NOMO-1 treated with dmso at 0.1 percent for 144 hours (cell line): ENCODE results near the gene IGSF1.

Source experiments
- DNase-seq: peaks from one replicate; lab custom pipeline; 2025; ENCODE audit not compliant: unreplicated experiment; lab: John Stamatoyannopoulos, UW

Gene IGSF1

DNA sequence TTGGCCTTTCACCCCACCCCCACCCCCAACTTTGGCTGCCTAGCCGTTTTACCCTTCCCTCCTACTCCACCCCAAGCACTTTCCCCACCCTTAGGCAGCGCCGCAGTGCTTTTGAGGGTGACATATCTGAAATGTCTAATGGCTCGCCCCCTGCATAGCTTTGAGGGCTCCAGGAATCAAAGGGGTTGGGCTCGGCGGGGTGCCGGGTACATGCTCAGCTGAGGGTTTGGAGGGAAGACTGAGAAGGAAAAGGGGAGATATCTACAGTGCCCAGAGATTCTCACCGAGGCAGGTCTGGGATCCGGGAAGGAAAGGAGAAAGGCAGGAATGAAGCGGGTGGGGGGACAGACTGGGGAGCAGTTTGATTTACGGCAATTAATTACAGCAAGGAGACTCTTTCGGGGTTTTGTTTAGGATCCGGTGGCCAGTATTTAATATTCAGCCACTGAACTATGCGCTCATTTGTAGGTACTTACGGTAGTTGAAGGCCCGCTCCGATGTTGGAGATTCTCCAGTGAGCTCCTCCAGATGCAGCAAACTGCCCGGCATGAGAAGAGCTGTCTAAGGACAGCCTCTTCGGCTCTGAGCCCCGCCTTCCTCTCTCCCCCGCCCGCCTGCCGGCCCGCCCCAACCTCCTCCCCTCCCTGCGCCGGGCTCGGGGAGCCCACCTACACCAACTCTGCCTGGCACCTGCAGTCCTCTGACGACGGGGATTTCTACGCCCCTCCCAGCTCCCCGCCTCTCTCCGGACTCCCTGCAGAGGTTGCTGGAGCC, at the start of gene IGSF1:
Gene IGSF1, minus strand, starts transcription at position 569 of the 774 bp plus-strand sequence. CDS start 2,632 bp downstream, outside the sequence.
- no peak for DNase-seq

- no peak for DNase-seq
These were observed 43.2 kb upstream of the IGSF1 start for GRCh38 chrX:131332331-131332730.

DNA sequence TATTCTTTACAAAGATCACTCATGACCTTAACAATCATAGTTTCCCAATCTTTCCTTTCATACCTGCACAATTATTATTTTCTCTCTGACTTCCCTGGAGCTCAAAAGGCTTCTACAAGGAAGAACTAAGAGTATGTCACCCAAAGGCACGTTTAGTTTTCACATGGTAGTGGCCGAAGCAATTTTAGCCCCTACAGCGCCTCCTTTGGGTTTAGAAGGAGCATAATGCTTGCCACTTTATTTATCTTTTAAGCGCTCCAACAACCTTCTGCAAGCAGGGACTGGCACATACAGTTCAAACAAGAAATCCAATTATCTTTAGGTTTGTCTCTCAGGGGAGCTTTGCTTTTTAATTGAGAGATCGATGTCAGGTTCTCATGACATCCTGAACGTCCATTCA, 42.0 kb upstream of the IGSF1 start:
- DNase-seq = no peak

- DNase-seq = no peak
These were observed 41.6 kb upstream of the IGSF1 start for GRCh38 chrX:131330735-131331134.

DNA sequence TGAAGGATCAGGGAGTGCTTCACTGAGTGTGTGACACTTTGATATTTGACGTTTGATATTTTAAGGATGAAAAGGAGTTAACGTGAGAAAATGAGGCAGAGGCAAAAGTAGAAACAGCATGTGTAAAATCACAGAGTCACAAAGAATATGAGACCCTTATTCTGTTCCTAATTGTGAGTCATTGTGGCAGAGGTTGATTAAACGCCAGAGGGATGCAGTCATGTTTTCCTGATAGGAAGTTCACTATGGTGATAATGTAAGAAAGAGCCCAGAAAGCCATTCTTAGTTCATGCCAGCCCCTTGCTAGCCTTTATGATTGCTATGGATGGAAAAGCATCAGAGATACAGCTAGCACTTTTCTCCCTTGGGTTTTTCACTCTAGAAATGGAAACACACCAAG, 33.5 kb upstream of the IGSF1 start:
- DNase-seq = no peak

GRCh38 chrX:131317326-131317725, 28.2 kb upstream of the IGSF1 start:
- no peak for DNase-seq

GRCh38 chrX:131316260-131316659, 27.2 kb upstream of the IGSF1 start:
- DNase-seq = no peak

DNA sequence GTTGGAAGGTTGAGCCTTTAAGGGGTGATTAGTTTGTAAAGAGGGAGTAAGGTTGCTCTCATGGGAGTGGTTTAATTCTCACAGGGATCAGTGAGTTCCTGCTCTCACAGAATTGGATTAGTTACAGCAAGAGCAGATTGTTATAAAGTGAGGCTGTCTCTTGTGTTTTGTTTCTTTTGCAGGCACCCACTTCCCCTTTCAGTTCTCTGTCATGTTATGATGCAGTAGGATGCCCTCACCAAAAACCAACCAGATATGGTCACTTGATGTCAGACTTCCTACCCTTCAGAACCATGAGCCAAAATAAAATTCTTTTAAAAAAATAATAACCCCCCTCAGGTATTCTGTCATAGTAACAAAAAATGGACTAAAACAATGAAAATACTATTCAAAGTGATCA, 19.9 kb upstream of the IGSF1 start:
- no peak for DNase-seq

DNA sequence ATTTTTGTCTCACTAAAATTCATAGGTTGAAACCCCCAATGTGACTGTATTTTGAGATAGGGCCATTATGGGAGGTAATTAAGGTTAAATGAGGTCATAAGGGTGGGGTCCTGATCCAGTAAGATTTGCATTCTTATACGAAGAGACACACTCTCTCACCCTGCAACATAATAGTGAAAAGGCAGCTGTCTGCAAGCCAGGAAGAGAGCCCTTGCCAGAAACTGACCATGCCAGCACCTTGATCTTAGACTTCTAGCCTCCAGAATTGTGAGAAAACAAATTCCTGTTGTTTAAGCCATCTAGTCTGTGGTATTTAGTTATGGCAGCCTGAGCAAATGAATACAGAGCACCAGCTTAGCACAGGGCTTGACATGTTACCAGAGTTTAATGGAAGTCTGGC, 17.5 kb upstream of the IGSF1 start:
- DNase-seq = no peak

- DNase-seq = no peak
These were observed 16.8 kb upstream of the IGSF1 start for GRCh38 chrX:131305926-131306325.

DNA sequence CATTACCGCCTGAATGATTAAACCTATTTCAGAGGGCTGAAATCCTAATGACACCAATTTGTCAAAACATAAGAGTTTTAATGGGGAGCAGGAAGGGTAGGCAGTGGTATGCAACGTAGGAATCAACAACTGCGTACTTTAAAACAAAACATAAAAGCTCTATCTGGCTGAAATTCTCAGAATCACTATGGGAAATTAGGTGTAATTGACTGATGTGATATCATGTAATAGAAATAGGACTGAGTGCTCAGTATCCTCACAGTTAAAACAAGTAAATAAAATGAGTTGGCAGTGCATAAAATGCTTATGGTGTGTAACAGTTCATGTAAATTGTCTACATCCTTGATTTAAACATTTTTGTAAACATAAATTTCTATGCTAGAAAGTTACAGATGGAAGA, 13.6 kb upstream of the IGSF1 start:
- DNase-seq = no peak

DNA sequence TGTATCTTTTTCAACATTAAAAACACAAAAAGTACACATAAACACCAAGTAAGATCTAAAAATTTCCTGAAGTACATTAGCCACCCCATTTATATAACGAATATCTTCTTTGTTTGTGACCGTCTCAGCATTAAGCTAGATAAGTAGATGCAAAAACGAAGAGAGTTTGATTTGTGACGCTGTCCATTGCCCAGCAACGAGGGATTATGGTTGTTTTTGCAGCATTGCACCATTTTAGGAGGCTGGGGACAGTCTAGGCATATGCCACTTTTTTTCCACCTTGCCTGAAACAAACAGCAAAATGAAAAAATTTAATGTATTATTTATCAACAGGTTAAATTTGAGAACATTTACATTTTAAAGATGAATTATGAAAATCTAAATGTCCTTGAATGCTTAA, 12.0 kb upstream of the IGSF1 start:
- no peak for DNase-seq

DNA sequence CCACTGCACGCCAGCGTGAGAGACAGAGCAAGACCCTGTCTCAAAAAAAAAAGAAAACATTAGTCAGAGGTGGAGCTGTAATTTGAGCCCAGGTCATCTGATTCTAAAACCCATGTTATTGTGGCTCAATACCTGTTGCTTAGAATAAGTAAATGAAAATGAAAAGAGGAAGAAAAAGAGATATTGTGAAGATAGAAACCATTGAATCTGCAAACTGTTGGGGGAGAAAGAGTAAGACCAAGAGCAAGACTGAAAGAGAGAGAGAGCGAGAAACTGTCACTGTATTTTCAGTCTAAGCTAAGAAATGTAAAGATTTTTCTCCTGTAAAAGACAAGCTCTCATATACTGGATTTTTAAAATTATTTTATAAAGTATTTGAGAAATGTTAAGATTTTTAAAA, 9.7 kb upstream of the IGSF1 start:
- DNase-seq = no peak

- no peak for DNase-seq
These were observed 8.9 kb upstream of the IGSF1 start for GRCh38 chrX:131298036-131298435.

GRCh38 chrX:131289527-131289926, 421 bp upstream of the IGSF1 start:
- DNase-seq = no peak

- no peak for DNase-seq
These were observed 918 bp downstream of the IGSF1 start for GRCh38 chrX:131288188-131288587.

GRCh38 chrX:131287560-131288179, 1.4 kb downstream of the IGSF1 start:
- DNase-seq = no peak

GRCh38 chrX:131279617-131280016, 9.5 kb downstream of the IGSF1 start:
- DNase-seq = no peak

DNA sequence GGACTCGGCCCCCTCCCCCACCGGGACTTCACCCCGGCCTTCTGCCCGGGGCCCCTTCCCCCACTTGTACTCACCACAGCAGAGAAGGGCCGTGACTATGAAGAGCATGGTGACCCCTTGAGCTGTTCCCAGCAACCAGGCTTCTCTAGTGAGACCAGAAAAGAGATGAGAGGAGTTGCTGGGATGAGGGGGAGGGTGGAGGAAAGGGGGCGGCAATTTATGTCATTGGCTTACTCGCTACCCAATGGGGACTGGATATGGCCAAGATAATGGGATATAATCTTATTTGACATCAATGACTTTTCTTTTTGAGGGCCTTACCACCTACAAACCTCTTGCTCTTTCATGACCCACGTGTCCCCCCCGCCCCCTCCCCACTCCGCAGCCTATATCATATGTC, 9.9 kb downstream of the IGSF1 start:
- no peak for DNase-seq

DNA sequence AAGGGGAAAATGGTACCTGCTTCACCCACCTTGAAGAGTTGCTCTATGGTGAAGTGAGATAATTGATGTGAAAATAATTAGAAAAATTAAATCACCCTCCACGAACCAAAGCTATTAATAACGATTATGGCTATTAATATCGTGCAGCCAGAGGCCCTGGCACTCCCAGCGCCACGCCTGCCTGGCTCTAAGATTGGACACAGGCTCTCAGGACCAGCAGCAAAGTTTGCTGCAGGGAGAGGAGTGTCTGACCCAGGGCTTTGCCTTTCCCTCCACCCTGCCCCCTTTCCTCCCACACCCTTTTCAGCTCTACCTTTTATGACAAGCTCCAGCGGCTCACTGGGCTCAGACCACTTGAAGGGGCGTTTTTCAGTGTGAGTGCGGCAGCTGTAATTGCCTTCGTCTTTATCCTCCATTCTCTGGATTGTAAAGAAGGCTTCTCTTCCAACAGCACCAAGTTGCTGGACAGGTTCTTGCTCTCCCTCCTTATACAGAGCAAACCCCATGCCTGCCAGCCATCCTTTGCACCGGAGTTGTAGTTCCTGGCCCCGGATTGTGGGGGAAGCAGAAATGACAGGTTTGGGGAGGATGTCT, 11.5 kb downstream of the IGSF1 start:
- DNase-seq = no peak

DNA sequence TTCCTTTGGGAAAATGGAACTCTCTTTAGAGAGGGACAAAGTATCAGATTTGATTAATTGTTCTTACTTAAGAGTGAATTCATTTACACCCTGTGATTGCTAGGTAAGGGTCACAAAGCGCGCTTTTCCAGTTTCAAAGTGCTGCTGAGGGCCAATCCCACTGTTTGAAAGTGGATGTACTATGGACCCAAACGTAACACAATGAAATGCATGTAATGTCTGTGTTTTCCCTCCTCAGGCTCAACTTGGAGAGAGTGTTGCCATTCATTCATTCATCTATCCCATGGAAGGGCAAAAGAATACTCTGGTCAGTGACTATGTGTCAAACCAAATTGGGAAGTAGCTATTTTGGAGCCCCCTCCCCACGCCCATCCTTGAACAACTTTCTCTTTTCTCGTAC, 16.1 kb downstream of the IGSF1 start:
- no peak for DNase-seq

DNA sequence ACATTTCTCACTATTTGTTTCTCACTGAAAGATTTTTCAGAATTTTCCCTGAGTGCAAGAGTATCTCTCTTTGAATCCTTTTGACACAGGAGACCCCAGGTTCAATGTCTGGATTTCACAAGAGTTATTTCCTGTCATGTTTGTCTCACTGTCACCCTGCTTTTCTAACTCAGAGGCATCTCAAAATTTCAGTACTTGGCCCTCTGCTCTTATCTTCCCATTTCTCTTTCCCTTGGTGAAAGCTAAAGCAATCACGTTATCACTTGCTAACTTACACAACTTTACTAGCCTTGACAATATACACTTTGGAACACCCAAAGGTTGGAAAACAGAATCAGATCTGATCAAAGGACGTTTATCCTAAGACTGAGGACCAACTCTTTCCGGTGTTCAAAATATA, 17.3 kb downstream of the IGSF1 start:
- no peak for DNase-seq
